KOPT-K1 (cell line): ENCODE data around the gene NBAS.
"Not testable (repeated sequence)": the region's sequence is repeated elsewhere in the genome, so short reads cannot be mapped to it uniquely, and the experiment has no call there.

Experiments used
- H3K27ac ChIP-seq: fragments of 200-600 bp; sonication (generic); 2 replicates; pipeline ENCODE4 v1.5.1; 2016; ENCODE audit warnings: antibody characterized with exemption, mild to moderate bottlenecking, low read depth, low read length; ENCODE audit not compliant: poor library complexity, severe bottlenecking
- H3K36me3 ChIP-seq: fragments of 200-600 bp; sonication (generic); 2 replicates; pipeline ENCODE4 v1.5.1; 2017; ENCODE audit warnings: antibody characterized with exemption, mild to moderate bottlenecking, low read length, moderate library complexity; ENCODE audit not compliant: insufficient read depth
- H3K9me3 ChIP-seq: fragments of 200-600 bp; sonication (generic); 2 replicates; pipeline ENCODE4 v1.5.1; 2017; ENCODE audit warnings: antibody characterized with exemption, low read length, mild to moderate bottlenecking; ENCODE audit not compliant: insufficient read depth, poor library complexity, severe bottlenecking

Gene NBAS

DNA sequence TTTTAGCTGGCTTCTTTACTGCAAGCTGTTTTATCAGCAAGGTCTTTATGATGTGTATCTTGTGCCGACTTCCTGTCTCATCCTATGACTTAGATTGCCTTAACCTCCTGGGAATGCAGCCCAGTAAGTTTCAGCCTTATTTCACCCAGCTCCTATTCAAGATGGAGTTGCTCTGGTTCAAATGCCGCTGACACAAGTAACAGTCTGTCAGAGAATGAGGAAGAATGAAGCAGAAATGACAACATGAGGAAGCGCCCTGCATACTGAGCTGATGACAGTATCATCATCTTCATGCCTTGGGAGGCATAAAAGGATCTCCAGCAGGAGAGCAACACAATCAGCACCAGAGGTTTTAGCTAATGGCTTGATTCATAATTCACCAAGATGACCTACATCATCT is 309.4 kb downstream of the NBAS start:
- Histone ChIP-seq H3K36me3 (no peaks in the 10 kb centered on the region), H3K9me3 (no peaks in the 10 kb centered on the region), H3K27ac (no peak overlapping the region)

DNA sequence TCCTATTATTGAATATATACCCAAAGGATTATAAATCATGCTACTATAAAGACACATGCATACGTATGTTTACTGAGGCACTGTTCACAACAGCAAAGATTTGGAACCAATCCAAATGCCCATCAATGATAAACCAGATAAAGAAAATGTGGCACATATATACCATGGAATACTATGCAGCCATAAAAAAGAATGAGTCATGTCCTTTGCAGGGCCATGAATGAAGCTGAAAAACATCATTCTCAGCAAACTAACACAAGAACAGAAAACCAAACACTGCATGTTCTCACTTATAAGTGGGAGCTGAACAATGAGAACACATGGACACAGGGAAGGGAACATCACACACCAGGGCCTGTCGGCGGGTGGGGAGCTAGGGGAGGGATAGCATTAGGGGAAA is 310.2 kb downstream of the NBAS start:
- H3K36me3 ChIP-seq = not testable (repeated sequence)

DNA sequence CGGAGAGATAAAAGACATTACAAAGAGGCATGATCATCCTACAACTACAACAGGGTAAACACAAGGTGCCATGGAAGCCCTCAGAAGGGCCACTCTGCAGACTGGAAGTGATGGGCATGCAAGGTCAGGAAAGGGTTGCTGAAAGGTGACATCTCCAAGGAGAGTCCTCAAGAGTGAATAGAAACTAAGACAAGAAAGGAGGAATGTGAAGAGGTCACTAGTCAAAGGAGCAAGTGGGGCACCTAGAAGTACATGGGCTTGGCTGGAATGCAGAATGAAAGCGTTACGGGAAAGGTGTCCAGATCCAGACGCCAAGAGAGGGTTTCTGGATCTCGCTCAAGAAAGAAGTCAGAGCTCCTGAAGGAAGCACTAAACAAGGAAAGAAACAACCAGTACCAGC is 314.3 kb downstream of the NBAS start:
- no peaks in the 10 kb centered on the region for H3K9me3 ChIP-seq
- H3K36me3 ChIP-seq = no peaks in the 10 kb centered on the region
- H3K27ac ChIP-seq = no peak overlapping the region

More for the DNA sequence above, 310.2 kb downstream of the NBAS start:
- H3K27ac ChIP-seq, H3K9me3 ChIP-seq: not testable (repeated sequence)

DNA sequence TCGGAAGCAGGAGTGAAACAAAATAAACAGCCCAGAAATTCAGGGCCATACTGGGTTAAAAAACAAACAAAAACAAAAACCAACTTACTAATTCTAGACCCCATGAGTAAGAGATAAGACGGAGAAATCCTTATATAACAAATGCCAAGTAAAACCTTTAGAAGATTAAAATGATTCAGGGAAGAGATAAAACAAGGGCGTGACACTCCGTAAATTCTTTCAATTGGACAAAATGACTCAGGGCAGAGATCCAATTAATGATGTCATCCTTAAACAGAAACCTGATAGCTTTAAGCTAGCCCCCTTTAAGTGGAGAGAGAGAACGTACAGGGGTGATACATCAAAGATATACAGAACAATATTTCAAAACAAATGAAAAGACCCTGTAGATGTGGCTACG is 317.4 kb downstream of the NBAS start:
- Histone ChIP-seq H3K27ac (no peak overlapping the region), H3K36me3 (no peaks in the 10 kb centered on the region)

DNA sequence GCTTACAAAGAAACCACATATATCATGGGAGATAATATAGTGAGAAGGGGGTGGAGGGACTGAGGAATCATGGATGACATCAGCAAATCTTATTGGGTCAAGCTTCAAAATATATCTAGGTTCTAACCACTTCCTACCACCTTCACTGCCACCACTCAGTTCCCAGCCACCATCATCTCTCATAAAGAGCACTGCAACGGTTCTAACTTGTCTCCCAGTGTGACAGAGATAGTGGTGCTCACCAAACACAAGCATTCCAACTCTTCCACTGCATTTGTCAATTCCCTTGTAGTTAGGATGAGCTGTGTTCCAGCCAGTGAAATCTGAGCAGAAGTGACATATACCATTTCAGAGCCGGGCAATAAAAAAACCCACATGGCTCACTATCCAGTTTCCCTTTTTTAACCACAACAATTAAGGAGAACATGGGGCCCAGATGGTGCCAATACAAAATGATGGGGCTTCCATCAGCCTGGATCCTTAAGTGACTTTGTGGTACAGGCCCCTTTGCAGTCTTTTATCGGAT is 318.1 kb downstream of the NBAS start:
- Histone ChIP-seq H3K27ac (peak overlapping the region; percentile 0), H3K9me3 (no peaks in the 10 kb centered on the region), H3K36me3 (no peaks in the 10 kb centered on the region)

More for the DNA sequence above, 317.4 kb downstream of the NBAS start:
- H3K9me3 ChIP-seq = no peaks in the 10 kb centered on the region

DNA sequence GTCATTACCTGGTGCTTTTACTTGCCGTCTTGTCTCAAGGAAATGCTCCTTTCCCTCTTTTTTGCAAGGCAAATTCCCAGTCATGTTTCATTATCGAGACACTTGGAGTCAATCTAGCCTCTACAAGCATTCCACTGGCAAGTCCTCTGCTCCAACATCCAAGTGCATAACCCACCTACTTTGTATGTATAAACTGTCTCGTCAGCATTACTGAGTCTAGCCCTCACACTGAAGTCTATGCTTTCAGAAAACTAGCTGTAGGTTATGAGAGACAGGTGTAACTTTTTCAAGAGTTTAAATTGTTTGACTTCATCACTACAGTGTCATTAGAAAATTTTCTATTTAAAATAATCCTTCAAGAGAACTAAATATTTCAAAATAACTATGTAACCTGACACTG is 319.2 kb downstream of the NBAS start:
- Histone ChIP-seq H3K36me3 (no peaks in the 10 kb centered on the region), H3K9me3 (no peaks in the 10 kb centered on the region), H3K27ac (no peak overlapping the region)

DNA sequence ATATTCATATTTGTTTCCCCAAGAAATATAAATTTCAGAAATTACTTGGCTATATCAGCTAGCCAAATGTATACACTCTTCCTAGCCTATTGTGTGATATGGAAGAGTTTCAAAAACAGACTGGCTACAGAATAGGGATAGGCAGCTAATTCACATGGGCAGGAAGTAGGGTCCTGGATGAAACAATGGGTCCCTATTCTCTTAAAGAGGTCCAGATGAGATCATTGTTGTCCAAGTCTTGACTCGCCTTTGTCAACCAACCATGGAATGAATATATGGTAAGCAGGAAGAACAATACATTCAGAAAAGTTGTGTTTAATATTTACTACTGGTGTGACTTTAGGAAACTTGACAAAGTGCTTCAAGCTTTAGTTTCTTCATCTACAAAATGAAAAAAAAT is 319.9 kb downstream of the NBAS start:
- Histone ChIP-seq H3K9me3 (no peaks in the 10 kb centered on the region), H3K36me3 (no peaks in the 10 kb centered on the region), H3K27ac (no peak overlapping the region)

DNA sequence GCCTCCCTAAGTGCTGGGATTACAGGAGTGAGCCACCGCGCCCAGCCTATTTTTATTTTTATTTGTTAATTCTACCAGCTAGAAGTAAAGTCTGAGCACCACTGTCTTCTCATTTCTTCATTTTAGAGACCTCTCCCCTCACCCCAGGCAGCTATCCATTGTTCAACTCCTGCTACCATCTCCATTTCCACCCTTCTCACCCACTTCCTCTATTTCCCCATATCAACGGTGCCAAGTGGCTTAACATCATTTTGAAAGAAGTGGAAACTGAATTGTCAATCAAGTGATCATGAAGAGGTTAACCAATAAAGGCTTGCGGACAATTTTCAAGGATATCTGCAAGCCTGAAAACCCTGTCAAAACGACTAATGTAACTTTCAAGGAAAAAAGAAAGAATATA is 323.1 kb downstream of the NBAS start:
- Histone ChIP-seq H3K36me3 (0 out of 2 replicates have a peak, but pooled peaks cover 5% of the 10 kb centered on the region), H3K9me3 (no peaks in the 10 kb centered on the region), H3K27ac (no peak overlapping the region)

DNA sequence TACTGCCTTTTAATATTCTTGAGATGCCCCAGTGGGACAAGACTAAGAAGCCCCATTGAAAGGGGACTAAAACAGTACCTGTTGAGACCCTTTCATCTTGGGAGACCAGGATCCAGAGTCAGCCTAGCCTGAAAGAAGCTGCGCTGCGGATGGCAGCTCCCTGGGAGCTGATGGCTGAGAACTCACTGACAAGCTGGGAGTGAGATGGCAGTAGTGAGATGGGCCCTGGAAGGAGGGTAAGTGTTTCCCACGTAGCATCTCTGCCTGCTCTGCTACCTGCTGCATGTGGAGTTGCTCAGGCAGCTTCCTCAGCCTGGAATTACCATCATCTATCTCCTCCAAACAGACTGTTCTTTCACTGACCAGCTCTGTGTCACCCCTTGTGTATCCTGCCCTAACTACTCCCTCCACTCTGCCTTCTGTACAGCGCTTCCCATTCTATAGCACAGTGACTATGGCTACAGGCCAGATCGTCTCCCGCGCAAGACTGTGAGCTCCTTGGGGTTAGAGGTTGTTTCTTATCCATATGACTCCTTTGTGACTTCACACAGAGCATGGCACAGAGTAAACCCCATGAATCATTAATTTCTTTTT is 330.4 kb downstream of the NBAS start:
- Histone ChIP-seq H3K27ac (no peak overlapping the region), H3K36me3 (peaks cover 8% of the 10 kb centered on the region; the same call in 1 of the 2 replicates), H3K9me3 (peaks cover 4% of the 10 kb centered on the region)

DNA sequence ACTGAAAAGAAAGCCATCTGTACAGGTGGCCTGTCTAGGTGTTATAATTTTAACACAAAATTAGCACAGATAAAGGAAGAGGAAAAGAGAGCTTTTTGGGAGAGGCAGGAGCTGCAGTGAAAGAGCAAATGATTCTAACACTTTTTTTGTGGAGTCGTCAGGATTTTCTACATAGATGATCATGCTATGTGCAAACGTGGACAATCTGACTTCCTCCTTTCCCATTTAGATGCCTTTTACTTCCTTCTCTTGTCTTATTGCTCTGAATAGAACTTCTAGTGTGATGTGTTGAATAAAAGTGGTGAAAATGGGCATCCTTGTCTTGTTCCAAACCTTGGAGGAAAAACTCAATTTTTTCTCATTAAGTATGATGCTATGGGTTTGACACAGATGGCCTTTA is 334.5 kb downstream of the NBAS start:
- Histone ChIP-seq H3K9me3 (peaks cover 4% of the 10 kb centered on the region), H3K27ac (no peak overlapping the region), H3K36me3 (peaks cover 3% of the 10 kb centered on the region; the same call in 1 of the 2 replicates)

DNA sequence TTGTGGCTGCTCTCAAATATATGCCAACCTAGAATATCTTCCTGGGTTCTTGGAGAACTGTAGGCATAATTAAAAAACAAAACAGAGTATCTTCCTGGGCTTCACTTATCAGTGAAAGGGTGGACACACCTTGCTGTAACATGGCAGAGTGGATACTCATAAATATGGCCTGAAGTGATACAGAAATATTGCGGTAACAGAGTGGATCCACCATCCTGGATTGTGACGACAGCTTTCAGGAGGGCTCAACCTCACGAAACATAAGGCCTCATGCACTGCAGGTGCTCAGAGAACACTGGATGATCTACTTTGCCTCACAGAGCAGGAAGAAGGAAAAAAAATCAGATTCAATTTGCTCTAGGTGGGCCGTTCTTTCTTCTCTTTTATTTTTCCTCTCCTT is 336.0 kb downstream of the NBAS start:
- Histone ChIP-seq H3K9me3 (peaks cover 4% of the 10 kb centered on the region), H3K36me3 (peaks cover 3% of the 10 kb centered on the region; the same call in 1 of the 2 replicates), H3K27ac (no peak overlapping the region)

DNA sequence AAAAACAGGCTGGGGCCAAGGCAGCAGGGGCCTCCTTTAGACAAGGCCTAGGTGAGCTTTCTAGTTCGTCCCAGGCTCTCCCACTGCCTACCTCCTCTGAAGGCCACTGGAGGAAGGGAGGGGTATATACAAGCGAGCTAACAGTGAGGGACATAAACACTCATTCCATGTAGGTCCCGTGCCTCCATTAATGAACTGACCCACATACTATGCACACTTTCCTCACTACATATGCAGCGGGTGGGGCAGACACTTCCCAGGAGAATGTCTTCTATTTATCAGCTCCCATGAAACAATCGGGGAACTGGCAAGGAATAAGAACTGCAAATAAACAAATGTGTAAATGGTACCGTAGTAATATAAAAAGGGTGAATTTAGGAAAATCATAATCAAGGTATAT is 336.5 kb downstream of the NBAS start:
- Histone ChIP-seq H3K36me3 (peaks cover 3% of the 10 kb centered on the region; the same call in 1 of the 2 replicates), H3K9me3 (peaks cover 4% of the 10 kb centered on the region), H3K27ac (no peak overlapping the region)

DNA sequence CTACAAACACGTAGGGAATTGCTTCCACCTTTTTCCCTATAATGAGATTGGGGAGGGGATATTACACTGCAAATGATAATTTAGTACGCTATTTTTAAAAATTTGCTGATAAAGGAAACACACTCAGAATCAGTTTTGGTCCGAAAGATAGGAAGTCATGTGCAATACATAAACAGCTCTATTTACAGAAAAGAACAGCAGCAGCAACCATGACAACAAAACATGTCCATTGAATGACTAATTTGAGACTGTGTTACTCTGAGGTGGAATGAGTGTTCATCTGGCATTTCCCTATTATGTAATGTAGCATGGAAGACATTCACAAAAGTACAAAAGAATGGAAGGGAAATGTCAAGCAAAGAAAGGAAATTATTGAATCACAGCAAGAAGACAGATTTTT is 337.2 kb downstream of the NBAS start:
- peaks cover 4% of the 10 kb centered on the region for H3K9me3 ChIP-seq
- peaks cover 3% of the 10 kb centered on the region for H3K36me3 ChIP-seq
- H3K27ac ChIP-seq = no peak overlapping the region

DNA sequence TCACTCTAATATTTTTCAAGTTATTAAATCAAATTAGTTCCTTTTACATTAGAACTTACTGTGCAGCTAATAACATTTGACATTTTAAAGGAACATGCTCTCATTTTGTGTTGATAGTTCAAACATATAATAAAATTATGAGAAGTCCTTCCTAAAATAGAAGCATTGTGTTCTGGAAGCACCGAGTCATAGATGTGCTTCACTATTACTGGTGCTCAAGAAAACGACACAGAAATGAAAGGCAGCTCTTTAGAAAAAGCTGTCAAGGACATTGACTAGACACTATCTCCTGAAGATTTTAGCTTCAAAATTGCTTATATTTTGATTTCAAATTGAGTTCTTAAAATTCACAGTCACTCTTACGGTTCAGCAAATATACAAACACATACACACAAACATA is 338.3 kb downstream of the NBAS start:
- Histone ChIP-seq H3K27ac (no peak overlapping the region), H3K36me3 (peaks cover 8% of the 10 kb centered on the region; the same call in 1 of the 2 replicates), H3K9me3 (peaks cover 4% of the 10 kb centered on the region)

DNA sequence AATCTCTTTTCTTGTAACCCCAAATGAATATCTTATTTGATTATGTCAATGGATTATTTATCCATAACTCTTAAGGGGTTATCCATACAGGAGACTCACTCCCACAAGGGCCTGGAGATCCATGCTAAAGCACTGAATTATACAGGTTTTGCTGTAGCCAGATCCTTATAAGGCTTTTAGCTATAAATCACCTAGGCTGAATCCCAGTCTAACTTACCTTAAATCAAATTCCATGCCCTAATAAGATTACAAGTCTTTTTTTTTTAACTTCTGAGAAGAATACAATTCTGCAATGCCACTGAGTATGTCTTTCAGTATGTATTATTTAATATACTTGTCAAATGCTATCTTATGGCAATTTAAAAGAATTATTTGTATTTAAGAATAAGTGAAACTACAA is 340.5 kb downstream of the NBAS start:
- H3K36me3 ChIP-seq = peaks cover 8% of the 10 kb centered on the region
- no peak overlapping the region for H3K27ac ChIP-seq
- no peaks in the 10 kb centered on the region for H3K9me3 ChIP-seq

DNA sequence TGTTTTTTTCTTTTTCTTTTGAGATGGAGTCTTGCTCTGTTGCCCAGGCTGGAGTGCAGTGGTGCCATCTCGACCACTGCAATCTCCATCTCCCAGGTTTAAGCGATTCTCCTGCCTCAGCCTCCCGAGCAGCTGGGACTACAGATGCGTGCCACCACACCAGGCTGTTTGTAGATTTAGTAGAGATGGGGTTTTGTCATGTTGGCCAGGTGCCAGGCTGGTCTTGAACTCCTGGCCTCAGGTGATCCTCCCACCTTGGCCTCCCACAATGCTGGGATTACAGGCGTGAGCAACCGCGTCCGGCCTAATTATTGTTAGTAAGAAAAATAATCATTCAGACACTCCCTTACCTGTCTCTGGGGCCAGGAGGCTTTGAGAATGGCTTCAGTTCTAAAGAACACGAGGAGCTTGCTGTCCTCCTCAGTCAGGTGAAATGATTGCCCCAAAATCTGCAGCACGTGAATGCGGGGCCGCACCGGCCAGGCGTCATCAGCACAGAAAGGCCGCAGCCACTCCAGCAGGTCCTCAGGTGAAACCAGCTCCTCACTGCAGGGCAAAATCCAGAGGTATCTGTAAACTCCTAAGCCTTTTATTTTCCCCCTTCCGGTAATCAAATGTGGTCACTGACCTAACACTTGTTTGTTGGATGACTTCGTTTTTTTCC is 342.6 kb downstream of the NBAS start:
- H3K27ac ChIP-seq = no peak overlapping the region
- H3K9me3 ChIP-seq = no peaks in the 10 kb centered on the region
- peaks cover 8% of the 10 kb centered on the region for H3K36me3 ChIP-seq
